ENCODE measurements around the gene NDE1. TPM values are rescaled to one million over a fixed set of nuclear protein-coding genes. Genes with fewer than 3 reads are reported as not detected.
"Not testable (repeated sequence)": the region's sequence is repeated elsewhere in the genome, so short reads cannot be mapped to it uniquely, and the experiment has no call there.

Gene NDE1
- total RNA-seq, 3 donors from 2014 or later, result 19.0 to 34.7 (median 34.1) TPM

DNA sequence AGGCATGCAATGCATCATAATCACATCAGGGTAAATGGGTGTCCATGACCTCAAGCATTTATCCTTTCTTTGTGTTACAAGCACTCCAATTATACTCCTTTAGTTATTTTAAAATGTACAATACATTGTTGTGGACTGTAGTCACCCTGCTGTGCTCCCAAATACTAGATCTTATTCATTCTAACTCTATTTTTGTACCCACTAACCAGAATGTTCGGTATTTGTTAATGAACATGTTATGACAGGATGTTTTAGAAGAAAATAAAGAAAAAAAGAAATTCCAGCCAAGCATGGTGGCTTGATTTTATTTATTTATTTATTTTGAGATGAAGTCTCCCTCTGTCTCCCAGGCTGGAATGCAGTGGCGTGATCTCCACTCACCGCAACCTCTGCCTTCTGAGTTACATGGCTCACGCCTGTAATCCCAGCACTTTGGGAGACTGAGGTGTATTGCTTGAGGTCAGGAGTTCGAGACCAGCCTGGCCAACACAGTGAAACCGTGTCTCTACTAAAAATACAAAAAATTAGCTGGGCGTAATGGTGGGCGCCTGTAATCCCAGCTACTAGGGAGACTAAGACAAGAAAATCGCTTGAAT lies 1.8 kb upstream of the NDE1 start:
- DNase-seq (ENCODE audit: low spot score in 2 of 2), result no peak
- H3K4me3 ChIP-seq, result no peak overlapping the region
- no peaks in the 10 kb centered on the region for H3K9me3 ChIP-seq
- intact Hi-C loops (cut with DNase I; ENCODE audit: low total_unique reads), result no loop called here
- no peaks in the 10 kb centered on the region for H3K4me1 ChIP-seq
- TF ChIP-seq POLR2A (IDR thresholded peaks at IDR 0.05) (no peak), POLR2AphosphoS5 (IDR thresholded peaks at IDR 0.05) (no peak)
- TF ChIP-seq, protein P1, sequence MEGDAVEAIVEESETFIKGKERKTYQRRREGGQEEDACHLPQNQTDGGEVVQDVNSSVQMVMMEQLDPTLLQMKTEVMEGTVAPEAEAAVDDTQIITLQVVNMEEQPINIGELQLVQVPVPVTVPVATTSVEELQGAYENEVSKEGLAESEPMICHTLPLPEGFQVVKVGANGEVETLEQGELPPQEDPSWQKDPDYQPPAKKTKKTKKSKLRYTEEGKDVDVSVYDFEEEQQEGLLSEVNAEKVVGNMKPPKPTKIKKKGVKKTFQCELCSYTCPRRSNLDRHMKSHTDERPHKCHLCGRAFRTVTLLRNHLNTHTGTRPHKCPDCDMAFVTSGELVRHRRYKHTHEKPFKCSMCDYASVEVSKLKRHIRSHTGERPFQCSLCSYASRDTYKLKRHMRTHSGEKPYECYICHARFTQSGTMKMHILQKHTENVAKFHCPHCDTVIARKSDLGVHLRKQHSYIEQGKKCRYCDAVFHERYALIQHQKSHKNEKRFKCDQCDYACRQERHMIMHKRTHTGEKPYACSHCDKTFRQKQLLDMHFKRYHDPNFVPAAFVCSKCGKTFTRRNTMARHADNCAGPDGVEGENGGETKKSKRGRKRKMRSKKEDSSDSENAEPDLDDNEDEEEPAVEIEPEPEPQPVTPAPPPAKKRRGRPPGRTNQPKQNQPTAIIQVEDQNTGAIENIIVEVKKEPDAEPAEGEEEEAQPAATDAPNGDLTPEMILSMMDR (IDR thresholded peaks at IDR 0.05), result no peak
- no peaks in the 10 kb centered on the region for H3K27me3 ChIP-seq
- H3K27ac ChIP-seq, result no peak overlapping the region
- H3K36me3 ChIP-seq, result no peaks in the 10 kb centered on the region

DNA sequence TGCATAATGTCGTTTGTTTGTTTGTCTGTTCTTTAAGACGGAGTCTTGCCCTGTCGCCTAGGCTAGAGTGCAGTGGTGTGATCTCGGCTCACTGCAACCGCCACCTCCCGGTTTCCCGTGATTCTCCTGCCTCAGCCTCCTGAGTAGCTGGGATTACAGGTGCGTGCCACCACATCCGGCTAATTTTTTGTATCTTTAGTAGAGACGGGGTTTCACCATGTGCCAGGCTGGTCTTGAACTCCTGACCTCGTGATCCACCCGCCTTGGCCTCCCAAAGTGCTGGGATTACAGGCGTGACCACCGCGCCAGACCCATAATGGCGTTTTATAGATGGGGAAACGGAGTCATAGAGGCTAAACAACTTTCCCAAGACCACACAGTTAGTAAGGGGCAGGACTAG lies 734 bp upstream of the NDE1 start:
- H3K27me3 ChIP-seq; H3K4me1 ChIP-seq; H3K9me3 ChIP-seq; H3K36me3 ChIP-seq; intact Hi-C loops (cut with DNase I; ENCODE audit: low total_unique reads); DNase-seq (ENCODE audit: low spot score in 2 of 2): not testable (repeated sequence)
- peak overlapping the region; percentile 92 to 96 for H3K27ac ChIP-seq
- H3K4me3 ChIP-seq, result peak overlapping the region; percentile 73 to 94 (median 80)

DNA sequence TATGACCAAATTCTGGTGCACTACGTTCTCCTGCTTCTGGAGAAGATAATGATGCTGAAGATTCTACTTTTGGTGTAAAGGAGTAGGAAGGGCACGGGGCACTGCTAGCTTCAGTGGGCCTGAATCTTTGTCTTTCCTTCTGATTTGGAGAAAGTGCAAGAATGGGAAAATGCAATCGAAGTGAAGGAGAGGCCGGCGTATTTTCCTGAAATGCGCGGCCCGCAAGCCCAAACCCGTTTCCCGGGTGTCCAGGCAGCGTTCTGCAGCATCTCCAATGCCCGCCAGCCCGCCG lies 372 bp upstream of the NDE1 start:
- peak overlapping the region; percentile 92 to 96 for H3K27ac ChIP-seq
- peak overlapping the region; percentile 73 to 94 (median 80) for H3K4me3 ChIP-seq
- no peaks in the 10 kb centered on the region for H3K27me3 ChIP-seq
- TF ChIP-seq POLR2A (IDR thresholded peaks at IDR 0.05), result no peak
- TF ChIP-seq, protein P1 (IDR thresholded peaks at IDR 0.05), result no peak
- intact Hi-C loops (cut with DNase I; ENCODE audit: low total_unique reads), result no loop called here
- H3K9me3 ChIP-seq, result no peaks in the 10 kb centered on the region
- H3K4me1 ChIP-seq, result peaks cover 0 to 3% of the 10 kb centered on the region in 2 donors
- DNase-seq (ENCODE audit: low spot score in 2 of 2), result no peak
- H3K36me3 ChIP-seq, result no peaks in the 10 kb centered on the region

GRCh38 chr16:15650698-15651171 lies 690 bp downstream of the NDE1 start:
- TF ChIP-seq POLR2AphosphoS5 (IDR thresholded peaks at IDR 0.05) (no peak), POLR2A (IDR thresholded peaks at IDR 0.05) (no peak)
- TF ChIP-seq, protein P1 (IDR thresholded peaks at IDR 0.05), result no peak
- peak overlapping the region; percentile 92 to 96 for H3K27ac ChIP-seq
- H3K27me3 ChIP-seq, result no peaks in the 10 kb centered on the region
- no peaks in the 10 kb centered on the region for H3K9me3 ChIP-seq
- intact Hi-C loops (cut with DNase I; ENCODE audit: low total_unique reads), result no loop called here
- no peak for DNase-seq (ENCODE audit: low spot score in 2 of 2)
- peaks cover 0 to 3% of the 10 kb centered on the region in 2 donors for H3K4me1 ChIP-seq
- no peaks in the 10 kb centered on the region for H3K36me3 ChIP-seq
- H3K4me3 ChIP-seq, result peak overlapping the region; percentile 73 to 94 (median 80)

- Histone ChIP-seq H3K4me3 (no peak overlapping the region), H3K36me3 (no peaks in the 10 kb centered on the region), H3K27ac (no peak overlapping the region), H3K4me1 (peaks cover 0 to 3% of the 10 kb centered on the region in 2 donors), H3K9me3 (no peaks in the 10 kb centered on the region), H3K27me3 (no peaks in the 10 kb centered on the region)
- TF ChIP-seq POLR2A (IDR thresholded peaks at IDR 0.05), result no peak
- TF ChIP-seq, protein P1 (IDR thresholded peaks at IDR 0.05), result no peak
- no peak for TF ChIP-seq POLR2AphosphoS5 (IDR thresholded peaks at IDR 0.05)
- intact Hi-C loops (cut with DNase I; ENCODE audit: low total_unique reads), result no loop called here
- no peak for DNase-seq (ENCODE audit: low spot score in 2 of 2)
These were observed 2.4 kb downstream of the NDE1 start for GRCh38 chr16:15652293-15653001.
